Activated T-helper 2 cell treated with anti-CD3 and anti-CD28 coated beads, Interferon-gamma antibody, Interleukin-2, Interleukin-4, amounts not matched to agents 10 μg/mL and 5 μg/mL and 100 μg/mL, durations not matched to agents 14 hours and 24 hours and 36 hours (primary cell): ENCODE measurements around the gene FBH1. TPM values are rescaled to one million over a fixed set of nuclear protein-coding genes. Genes with fewer than 3 reads are reported as not detected.

Source experiments
- total RNA-seq: library from RNA; stranded (reverse); gene quantifications from 2 replicates; pipeline ENCODE4 v1.2.3, GENCODE V29; 2022

FBH1 gene
- total RNA-seq, 1 donor from 2014 or later, result 57.2 TPM

Other genes starting within 250 kb of the FBH1 start
- gene ASB13, start 223.6 kb upstream of the FBH1 start, total RNA-seq, result 15.2 and 15.5 TPM in 2 replicates
- gene TASOR2, start 205.4 kb upstream of the FBH1 start, total RNA-seq, result 60.1 and 68.7 TPM in 2 replicates
- gene GDI2, start 76.8 kb upstream of the FBH1 start, total RNA-seq, result 301 and 302 TPM in 2 replicates
- gene ANKRD16, start 350 bp upstream of the FBH1 start, total RNA-seq, result 10.4 and 11.6 TPM in 2 replicates
- 19.2 and 19.8 TPM in 2 replicates for gene IL15RA, start 87.3 kb downstream of the FBH1 start, total RNA-seq
- gene IL2RA, start 172.1 kb downstream of the FBH1 start, total RNA-seq, result 1,777 and 1,808 TPM in 2 replicates
- gene RBM17, start 198.8 kb downstream of the FBH1 start, total RNA-seq, result 257 and 266 TPM in 2 replicates